SK-N-SH (cell line): ENCODE results near the gene NOX3.

Experiments
- CTCF ChIP-seq: fragments of 200-600 bp; sonication (generic); IDR thresholded peaks from 2 replicates; pipeline ENCODE4 v1.6.1; 2017; ENCODE audit warnings: antibody characterized with exemption, mild to moderate bottlenecking, moderate library complexity
- EP300 ChIP-seq, 2 experiments: IDR thresholded peaks; 2 replicates each; pipeline versions ENCODE4 v1.4.0 to v1.6.1; 2012; ENCODE audit warnings: borderline replicate concordance in 1 of 2, low read depth in 1 of 2, low read length in 1 of 2
- FOXM1 ChIP-seq: IDR thresholded peaks from 2 replicates; pipeline ENCODE4 v1.4.0; 2012; ENCODE audit warnings: low read depth, mild to moderate bottlenecking
- MEF2A ChIP-seq: IDR thresholded peaks from 2 replicates; pipeline ENCODE4 v1.4.0; 2012; ENCODE audit warnings: low read depth, borderline replicate concordance
- POLR2AphosphoS5 ChIP-seq: IDR thresholded peaks from 2 replicates; pipeline ENCODE4 v1.6.1; 2012; ENCODE audit warnings: low read depth, low read length
- RAD21 ChIP-seq: IDR thresholded peaks from 2 replicates; pipeline ENCODE4 v1.6.1; 2012; ENCODE audit warnings: mild to moderate bottlenecking, low read length

- TF ChIP-seq EP300 (IDR thresholded peaks at IDR 0.05; ENCODE audit: borderline replicate concordance in 1 of 2, low read depth in 1 of 2, low read length in 1 of 2): no peak
- no peak for TF ChIP-seq CTCF
- no peak for TF ChIP-seq MEF2A
- no peak for TF ChIP-seq RAD21
- no peak for TF ChIP-seq POLR2AphosphoS5
- TF ChIP-seq FOXM1: no peak
These were observed 5.4 kb downstream of the NOX3 start for GRCh38 chr6:155450240-155450581.
